Measurements from ENCODE around the gene ADCY4. TPM values are rescaled to one million over a fixed set of nuclear protein-coding genes. Genes with fewer than 3 reads are reported as not detected.

The ADCY4 gene
- total and polyA plus RNA-seq, 9 donors, result 7.8 to 33.3 (median 11.9) TPM

DNA sequence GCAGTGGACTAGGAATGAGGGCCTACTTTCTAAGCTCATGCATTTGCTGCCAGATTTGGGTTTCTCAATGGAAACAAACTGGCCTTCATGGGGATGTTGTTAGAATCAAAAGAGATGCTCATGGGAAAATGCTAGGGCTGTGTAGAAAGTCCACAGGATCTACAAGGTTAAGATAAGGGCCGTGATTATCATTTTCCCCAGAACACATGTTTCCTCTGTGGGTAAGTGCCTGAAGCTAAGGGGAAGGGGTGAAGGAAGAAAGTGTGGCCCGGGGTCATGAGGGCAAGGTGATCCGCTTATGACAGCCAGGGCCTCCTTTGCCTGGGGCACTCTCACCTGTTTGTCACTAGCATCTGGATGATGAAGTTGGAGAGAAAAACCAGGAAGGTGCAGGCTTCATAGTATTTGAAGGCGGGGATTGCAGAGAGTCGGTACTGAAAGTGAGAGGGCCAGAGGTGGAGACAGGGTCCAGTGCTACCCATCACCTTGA lies 9.8 kb downstream of the ADCY4 start:
- DNase-seq, result no peak
- intact Hi-C loops (cut with DNase I), result loop anchor here in 1 of 4 donors (5.0 kb wide), 1 partner anchor 37 kb away; no protein-coding TSS in a partner anchor
- no peak overlapping the region for H3K4me3 ChIP-seq

DNA sequence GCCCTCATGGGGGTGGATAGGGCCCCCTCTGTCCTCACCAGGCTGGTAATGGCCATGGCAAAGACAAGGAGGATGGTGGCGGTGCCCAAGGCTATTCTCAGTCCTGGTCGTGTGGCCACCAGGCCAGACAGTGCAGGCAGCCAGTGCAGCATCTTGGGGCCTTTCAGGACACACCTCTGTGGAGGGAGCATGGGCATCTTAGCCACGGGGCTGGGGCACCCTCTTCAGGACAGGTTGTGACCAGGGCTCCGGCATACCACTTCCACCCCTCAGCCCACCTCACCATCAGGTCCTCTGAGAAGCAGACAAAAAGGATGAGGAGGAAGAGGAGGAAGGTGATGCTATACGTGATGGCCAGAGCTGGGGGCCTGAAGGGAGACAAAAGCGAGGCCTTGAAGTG lies 10.8 kb downstream of the ADCY4 start:
- 76 to 80% (median 78%) methylated on average over 6 of the region's 6 CpGs for WGBS, 3 donors
- intact Hi-C loops (cut with DNase I), result no loop called here
- H3K36me3 ChIP-seq, result no peaks in the 10 kb centered on the region

More for the DNA sequence above, 9.8 kb downstream of the ADCY4 start:
- Histone ChIP-seq H3K36me3 (no peaks in the 10 kb centered on the region), H3K4me1 (ENCODE audit: insufficient read depth) (no peaks in the 10 kb centered on the region), H3K27me3 (no peaks in the 10 kb centered on the region), H3K27ac (no peak overlapping the region), H3K9me3 (no peaks in the 10 kb centered on the region)
- TF ChIP-seq POLR2A (IDR thresholded peaks at IDR 0.05), result no peak
- TF ChIP-seq, protein P1, sequence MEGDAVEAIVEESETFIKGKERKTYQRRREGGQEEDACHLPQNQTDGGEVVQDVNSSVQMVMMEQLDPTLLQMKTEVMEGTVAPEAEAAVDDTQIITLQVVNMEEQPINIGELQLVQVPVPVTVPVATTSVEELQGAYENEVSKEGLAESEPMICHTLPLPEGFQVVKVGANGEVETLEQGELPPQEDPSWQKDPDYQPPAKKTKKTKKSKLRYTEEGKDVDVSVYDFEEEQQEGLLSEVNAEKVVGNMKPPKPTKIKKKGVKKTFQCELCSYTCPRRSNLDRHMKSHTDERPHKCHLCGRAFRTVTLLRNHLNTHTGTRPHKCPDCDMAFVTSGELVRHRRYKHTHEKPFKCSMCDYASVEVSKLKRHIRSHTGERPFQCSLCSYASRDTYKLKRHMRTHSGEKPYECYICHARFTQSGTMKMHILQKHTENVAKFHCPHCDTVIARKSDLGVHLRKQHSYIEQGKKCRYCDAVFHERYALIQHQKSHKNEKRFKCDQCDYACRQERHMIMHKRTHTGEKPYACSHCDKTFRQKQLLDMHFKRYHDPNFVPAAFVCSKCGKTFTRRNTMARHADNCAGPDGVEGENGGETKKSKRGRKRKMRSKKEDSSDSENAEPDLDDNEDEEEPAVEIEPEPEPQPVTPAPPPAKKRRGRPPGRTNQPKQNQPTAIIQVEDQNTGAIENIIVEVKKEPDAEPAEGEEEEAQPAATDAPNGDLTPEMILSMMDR (IDR thresholded peaks at IDR 0.05), result no peak
- no peak for TF ChIP-seq EP300 (IDR thresholded peaks at IDR 0.05)
- WGBS, 3 donors, result 81 to 84% (median 83%) methylated on average over 5 of the region's 5 CpGs

DNA sequence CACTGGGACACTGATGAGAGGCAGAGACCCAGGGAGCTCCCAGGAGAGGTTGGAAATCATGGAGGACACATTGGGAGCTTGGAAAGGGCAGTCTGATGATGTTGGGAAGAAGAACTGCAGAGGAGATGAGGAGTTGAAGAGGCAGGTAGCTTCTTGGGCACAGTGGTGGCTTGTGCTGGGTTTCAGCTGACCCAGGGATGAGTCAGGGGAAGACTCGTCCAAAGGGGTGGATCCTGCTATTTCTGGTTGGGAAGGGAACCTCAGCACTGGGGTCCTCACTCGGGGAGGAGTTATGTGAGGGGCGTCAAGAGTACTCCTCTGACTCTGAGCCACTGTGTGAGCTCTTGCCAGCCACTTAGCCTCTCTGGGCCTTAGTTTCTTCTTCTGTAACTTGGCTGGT lies 11.5 kb downstream of the ADCY4 start:
- DNase-seq, result no peak
- H3K27me3 ChIP-seq, result no peaks in the 10 kb centered on the region
- no peak overlapping the region for H3K4me3 ChIP-seq
- H3K36me3 ChIP-seq, result no peaks in the 10 kb centered on the region
- H3K9me3 ChIP-seq, result no peaks in the 10 kb centered on the region
- intact Hi-C loops (cut with DNase I), result no loop called here
- H3K27ac ChIP-seq, result no peak overlapping the region
- TF ChIP-seq, protein P1 (IDR thresholded peaks at IDR 0.05), result no peak
- TF ChIP-seq EP300 (IDR thresholded peaks at IDR 0.05), result no peak
- no peak for TF ChIP-seq POLR2A (IDR thresholded peaks at IDR 0.05)
- H3K4me1 ChIP-seq (ENCODE audit: insufficient read depth), result no peaks in the 10 kb centered on the region
- WGBS, 3 donors, result 39 to 51% (median 48%) methylated on average over 3 of the region's 3 CpGs

More for the DNA sequence above, 10.8 kb downstream of the ADCY4 start:
- TF ChIP-seq POLR2A (IDR thresholded peaks at IDR 0.05), result no peak
- H3K27ac ChIP-seq, result no peak overlapping the region
- H3K4me1 ChIP-seq (ENCODE audit: insufficient read depth), result no peaks in the 10 kb centered on the region
- no peaks in the 10 kb centered on the region for H3K27me3 ChIP-seq
- H3K9me3 ChIP-seq, result no peaks in the 10 kb centered on the region
- DNase-seq, result no peak
- H3K4me3 ChIP-seq, result no peak overlapping the region

DNA sequence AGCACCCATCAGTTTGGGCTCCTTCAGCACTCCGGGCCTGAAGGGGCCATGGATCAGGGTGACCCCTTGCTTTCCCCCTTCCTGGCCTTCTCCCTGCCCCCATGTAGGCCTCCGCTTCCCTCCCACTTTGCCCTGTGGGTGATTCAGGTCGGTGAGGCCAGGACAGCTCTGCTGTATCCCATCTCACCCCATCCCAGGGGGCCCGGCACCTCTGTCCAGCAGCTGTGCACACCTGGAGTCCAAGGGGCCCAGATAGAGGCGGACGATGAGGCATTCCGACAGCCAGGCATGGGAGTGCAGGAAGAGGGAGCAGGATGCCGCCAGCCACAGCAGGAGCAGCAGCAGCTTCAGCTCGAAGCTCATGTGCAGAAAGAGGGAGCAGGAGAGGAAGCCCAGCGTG lies 12.2 kb downstream of the ADCY4 start:
- H3K4me3 ChIP-seq, result no peak overlapping the region
- WGBS, 3 donors, result 32 to 45% (median 34%) methylated on average over 10 of the region's 10 CpGs
- no peak overlapping the region for H3K27ac ChIP-seq
- no peaks in the 10 kb centered on the region for H3K36me3 ChIP-seq
- no peaks in the 10 kb centered on the region for H3K4me1 ChIP-seq (ENCODE audit: insufficient read depth)
- TF ChIP-seq, protein P1 (IDR thresholded peaks at IDR 0.05), result no peak
- TF ChIP-seq POLR2A (IDR thresholded peaks at IDR 0.05) (no peak), EP300 (IDR thresholded peaks at IDR 0.05) (no peak)
- no peaks in the 10 kb centered on the region for H3K9me3 ChIP-seq
- DNase-seq, result no peak
- intact Hi-C loops (cut with DNase I), result no loop called here
- no peaks in the 10 kb centered on the region for H3K27me3 ChIP-seq

DNA sequence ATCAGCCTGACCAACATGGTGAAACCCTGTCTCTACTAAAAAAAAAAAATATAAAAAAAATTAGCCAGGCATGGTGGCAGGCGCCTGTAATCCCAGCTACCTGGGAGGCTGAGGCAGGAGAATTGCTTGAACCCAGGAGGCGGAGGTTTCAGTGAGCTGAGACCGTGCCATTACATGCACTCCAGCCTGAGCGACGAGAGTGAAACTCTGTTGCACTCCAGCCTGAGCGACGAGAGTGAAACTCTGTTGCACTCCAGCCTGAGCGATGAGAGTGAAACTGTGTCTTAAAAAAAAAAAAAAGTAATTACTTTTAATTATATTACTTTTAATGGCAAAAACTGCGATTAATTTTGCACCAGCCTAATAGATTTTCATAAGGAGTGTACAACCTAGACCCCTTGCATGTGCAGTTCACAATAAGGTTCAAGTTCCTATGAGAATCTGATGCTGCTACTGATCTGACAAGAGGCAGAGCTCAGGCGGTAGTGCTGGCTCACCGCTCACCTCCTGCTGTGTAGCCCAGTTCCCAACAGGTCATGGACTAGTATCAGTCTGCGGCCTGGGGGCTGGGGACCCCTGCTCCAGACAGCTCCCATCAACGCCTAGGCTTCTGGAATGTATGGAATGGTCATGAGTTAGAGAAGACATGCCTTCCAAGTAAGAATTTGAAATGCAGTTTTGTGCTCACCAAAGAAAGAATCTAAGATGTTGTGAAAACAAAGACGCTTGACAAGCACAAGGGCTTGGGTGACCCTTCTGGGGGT lies 13.5 kb downstream of the ADCY4 start:
- H3K9me3 ChIP-seq, result no peaks in the 10 kb centered on the region
- H3K36me3 ChIP-seq, result no peaks in the 10 kb centered on the region
- no peak for TF ChIP-seq EP300 (IDR thresholded peaks at IDR 0.05)
- TF ChIP-seq, protein P1 (IDR thresholded peaks at IDR 0.05), result no peak
- TF ChIP-seq POLR2A (IDR thresholded peaks at IDR 0.05), result no peak
- intact Hi-C loops (cut with DNase I), result no loop called here
- 80 to 83% (median 80%) methylated on average over 14 of the region's 14 CpGs for WGBS, 3 donors
- no peaks in the 10 kb centered on the region for H3K27me3 ChIP-seq
- no peak overlapping the region for H3K27ac ChIP-seq
- no peak overlapping the region for H3K4me3 ChIP-seq
- peaks cover 2% of the 10 kb centered on the region for H3K4me1 ChIP-seq (ENCODE audit: insufficient read depth)
- DNase-seq, result no peak

Measured in ovary (tissue), 9 donors.